ENCODE results near the gene RHOG.

GRCh38 chr11:3799873-3800272 is 40.9 kb downstream of the RHOG start:
- TF ChIP-seq CTCF (IDR thresholded peaks at IDR 0.05) (no peak), POLR2A (IDR thresholded peaks at IDR 0.05) (no peak)
